Vagina (tissue), 2 donors: ENCODE data around the gene TGFA.

ENCODE experiments used
- CTCF ChIP-seq, 3 experiments: fragments of 450-650 bp in 2 of 3; fragments of 200-600 bp in 1 of 3; sonication (generic) in 1 of 3; IDR thresholded peaks; one replicate each; pipeline ENCODE4 v1.5.1; 2017 to 2019; ENCODE audit warnings: antibody characterized with exemption in 3 of 3, mild to moderate bottlenecking in 2 of 3, moderate library complexity in 2 of 3
- POLR2AphosphoS5 ChIP-seq, 2 donors: sonication (generic); formaldehyde crosslinking; IDR thresholded peaks; one replicate each; pipeline ENCODE4 v1.9.0; 2017; ENCODE audit warnings: antibody characterized with exemption in 2 of 2, mild to moderate bottlenecking in 2 of 2, low read depth in 1 of 2; ENCODE audit not compliant: insufficient read depth in 1 of 2

DNA sequence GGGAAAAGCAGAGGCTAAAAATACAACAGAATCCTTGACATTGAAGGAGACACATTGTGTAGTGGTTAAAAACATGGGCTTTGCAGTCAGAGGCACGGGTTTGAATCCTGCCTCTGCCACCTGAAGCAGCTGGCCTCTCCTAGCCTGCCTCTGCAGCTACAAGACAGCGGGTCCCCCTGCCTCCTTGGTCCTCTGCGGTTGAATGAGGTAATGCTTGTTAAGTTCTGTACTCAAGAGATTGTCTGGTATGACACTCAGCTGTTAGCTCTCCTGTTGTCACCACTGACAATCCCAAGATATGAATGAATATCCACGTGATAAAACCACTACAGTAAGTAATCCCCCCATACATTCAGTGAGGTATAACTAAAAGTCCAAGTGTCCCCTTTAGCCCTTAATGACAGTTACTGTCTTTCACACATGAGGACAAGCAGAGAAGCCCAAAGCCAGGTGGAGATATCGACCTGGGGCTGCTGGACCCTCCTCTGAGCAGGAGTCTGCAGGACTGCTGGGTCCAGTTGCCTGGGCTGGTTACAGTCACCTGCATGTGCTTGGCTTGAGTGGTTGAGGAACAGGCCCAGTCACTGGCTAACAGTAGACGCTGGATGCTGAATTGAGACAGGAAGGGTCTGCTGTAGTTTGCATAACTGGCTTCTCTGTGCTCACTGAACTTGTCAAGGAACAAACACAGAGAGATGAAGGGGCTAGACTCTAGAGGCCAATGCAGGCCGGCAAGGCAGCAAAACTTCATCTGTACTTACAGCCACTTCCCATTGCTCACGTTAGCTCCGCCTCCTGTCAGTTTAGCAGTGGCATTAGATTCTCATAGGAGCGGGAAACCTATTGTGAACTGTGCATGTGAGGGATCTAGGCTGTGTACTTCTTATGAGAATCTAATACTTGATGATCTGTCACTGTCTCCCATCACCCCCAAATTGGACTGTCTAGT is 85.5 kb downstream of the TGFA start:
- TF ChIP-seq CTCF (IDR thresholded peaks at IDR 0.05) (no peak), POLR2AphosphoS5 (IDR thresholded peaks at IDR 0.05; ENCODE audit: insufficient read depth in 1 of 2, low read depth in 1 of 2) (no peak)
